Measurements from ENCODE around the gene MSI1.
"Not testable (repeated sequence)": the region's sequence is repeated elsewhere in the genome, so short reads cannot be mapped to it uniquely, and the experiment has no call there.

The MSI1 gene

DNA sequence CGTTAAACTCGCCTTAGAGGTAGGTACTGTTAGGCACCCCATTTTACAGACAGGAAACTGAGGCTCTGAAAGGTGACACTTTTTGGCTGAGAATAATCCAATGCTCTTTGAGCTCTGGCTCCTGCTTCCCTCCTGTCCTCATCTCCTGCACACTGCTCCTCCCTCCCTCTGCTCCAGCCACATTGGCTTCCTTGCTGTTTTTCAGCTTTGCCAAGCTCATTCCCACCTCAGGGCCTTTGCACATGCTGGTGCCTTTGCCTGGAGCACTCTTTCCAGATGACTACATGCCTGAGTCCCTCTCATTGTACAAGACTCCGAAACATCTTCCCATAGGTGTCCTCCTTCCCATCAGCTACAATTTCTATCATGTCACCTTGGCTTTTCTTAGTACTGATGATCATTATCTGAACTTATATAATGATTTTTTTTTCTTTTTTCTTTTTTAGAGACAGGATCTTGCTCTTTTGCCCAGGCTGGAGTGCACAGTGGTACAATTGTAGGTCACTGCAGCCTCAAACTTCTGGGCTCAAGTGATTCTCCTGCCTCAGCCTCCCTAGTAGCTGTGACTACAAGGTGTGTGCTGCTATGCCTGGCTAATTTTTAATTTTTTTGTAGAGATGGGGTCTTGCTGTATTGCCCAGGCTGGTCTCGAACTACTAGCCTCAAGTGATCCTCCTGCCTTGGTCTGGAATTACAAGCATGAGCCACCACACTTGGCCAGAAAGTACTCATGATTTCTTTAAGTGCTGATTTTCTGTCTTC is 15.2 kb downstream of the MSI1 start:
- DNase-seq: no peak

DNA sequence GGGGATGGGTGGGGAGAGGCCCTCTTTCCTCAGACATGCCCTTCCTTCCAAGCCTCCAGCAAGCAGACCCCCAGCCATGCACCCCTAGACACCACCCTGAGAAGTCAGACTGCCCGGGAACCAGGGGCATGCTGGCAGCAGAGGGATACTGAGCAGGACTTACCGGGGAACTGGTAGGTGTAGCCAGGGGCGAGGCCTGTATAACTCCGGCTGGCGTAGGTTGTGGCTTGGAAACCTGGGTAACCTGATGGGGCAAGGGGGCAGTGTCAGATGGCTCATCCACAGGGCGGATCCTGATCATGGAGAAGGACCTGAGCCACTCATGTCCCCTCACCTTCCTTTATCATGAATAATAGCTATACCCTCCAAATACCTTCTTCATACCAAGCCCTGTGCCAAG is 15.8 kb downstream of the MSI1 start:
- DNase-seq: no peak

DNA sequence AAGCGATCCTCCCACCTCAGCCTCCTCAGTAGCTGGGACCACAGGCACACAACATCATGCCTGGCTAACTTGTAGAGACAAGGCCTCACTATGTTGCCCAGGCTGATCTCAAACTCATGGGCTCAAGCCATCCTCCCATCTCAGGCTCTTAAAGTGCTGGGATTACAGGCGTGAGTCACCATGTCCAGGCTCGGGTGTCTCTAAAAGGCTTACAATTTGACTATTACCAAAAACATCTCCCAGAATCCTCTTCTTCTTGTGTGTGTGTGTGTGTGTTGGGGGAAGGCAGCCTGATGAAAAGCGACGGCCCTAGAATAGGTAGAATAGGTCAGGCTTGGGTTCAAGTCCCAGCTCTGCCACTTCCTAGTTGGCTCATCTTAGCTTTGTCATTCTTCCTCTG is 16.8 kb downstream of the MSI1 start:
- no peak for DNase-seq

DNA sequence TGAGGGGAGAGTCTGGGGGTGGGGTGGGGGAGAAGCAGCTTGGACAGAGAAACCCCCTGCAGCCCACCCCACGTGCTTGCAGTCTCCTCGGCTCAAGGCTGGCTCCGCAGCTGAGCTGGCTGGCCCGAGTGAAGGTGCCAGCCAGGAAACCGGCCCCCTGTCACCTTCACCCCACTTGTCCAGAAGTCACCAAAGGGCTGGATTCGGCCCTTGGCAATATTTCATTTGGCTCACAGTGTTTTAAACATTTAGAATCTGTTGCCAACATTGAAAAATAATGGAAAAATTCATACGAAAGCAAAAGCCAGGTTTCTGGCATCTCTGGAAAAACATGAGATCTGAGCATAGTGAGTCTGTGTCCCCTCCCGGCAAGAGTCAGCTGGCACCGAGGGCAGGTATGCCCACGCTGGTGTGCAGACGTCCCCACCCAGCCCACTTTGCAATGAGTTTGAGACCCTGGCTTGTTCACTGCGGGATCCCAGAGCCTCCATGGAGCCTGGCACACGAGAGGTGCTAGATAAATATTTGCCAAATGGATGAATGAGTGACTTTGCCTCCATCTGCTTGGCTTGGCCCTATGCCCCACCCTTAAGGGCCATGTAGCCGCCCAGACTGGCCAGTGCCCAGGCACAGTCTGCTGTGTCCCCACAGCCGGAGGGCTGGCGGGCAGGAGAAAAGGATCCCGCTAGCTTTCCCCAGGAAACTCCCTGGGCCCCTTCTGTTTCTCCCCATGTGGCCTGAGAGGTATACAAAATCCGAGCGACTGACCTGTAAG is 18.2 kb downstream of the MSI1 start:
- no peak for DNase-seq

DNA sequence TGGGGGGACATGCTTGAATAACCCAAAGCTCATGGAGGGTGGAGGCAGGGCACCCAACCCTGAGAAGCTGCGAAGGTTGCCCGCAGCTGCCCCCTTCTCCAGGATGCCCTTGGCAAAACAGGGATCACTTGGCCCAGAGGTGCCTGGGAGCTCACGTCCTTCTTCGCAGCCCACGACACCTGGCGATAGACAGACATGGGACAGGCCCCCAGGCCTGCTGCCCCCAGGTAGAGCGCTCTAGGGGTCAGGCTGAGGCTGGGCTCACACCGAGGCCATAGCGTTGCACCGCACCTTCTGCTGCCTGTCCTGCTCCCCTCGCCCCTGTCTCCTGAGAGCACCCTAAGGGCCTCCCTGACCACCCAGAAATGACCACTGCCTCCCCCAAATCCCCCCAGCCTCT is 21.2 kb downstream of the MSI1 start:
- DNase-seq: no peak

DNA sequence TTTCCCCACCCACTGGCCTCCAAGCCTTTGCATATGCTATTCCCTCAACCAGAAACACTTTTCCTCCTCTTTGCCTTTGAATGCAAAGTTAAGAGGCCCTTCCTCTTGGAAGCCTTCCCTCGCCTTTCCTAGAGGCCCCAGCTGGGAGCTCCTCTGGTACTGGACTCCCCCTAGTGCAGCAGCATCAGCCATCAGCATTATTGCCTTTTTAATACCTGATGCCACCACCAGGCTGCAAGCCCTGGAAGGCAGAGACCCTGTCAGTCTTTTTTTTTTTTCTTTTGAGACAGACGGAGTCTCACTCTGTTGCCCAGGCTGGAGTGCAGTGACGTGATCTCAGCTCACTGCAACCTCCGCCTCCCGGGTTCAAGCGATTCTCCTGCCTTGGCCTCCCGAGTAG is 22.3 kb downstream of the MSI1 start:
- DNase-seq: no peak

DNA sequence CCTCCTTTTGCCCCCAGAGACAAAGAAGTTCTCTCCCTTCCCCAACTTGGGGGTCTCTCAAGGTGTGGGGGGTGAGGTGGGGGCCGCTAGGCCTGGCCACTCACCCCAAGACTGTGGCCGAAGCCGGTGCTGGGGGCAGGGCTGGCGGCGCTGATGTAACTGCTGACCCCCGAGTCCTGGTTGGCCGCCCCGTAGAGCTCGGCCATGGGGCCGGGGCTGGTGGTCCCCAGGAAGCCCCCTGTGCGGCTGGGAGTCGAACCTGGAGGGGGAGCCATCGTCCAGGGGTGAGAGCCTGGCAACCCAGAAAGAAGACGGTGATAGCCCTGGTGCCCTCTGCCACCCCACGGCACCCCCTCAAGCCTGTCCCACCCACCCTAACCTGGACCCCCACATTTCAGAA is 22.9 kb downstream of the MSI1 start:
- DNase-seq: no peak

DNA sequence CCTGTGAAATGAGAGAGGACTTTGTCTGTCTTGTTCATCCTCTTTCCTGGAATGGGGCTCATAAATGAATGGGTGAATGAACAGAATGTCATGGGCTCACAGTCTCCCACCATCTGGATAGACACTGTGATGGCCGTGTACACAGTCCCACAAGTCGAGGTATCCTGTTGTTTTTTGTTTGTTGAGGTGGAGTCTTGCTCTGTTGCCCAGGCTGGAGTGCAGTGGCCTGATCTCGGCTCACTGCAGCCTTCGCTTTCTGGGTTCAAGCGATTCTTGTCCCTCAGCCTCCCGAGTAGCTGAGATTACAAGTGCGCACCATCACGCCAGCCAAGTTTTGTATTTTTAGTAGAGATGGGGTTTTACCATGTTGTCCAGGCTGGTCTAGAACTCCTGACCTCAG is 25.3 kb downstream of the MSI1 start:
- no peak for DNase-seq

DNA sequence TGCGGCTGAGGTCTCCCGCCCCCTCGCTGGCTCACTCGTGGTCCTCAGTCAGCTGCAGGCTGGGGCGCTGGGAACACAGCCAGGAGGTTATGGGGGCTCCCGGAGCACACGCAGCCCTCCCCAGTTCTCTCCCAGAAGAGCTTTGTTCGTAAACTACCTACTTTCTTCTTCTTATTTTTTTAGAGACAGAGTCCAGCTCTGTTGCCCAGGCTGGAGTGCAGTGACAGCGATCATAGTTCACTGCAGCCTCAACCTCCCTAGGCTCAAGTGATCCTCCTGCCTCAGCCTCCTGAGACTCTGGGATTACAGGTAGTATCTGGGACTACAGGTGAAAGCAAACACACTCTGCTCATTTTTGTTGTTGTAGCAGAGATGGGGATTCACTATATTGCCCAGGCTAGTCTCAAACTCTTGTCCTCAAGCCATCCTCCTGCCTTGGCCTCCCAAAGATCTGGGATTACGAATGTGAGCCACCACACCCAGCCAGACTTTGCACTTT is 25.9 kb downstream of the MSI1 start:
- no peak for DNase-seq

DNA sequence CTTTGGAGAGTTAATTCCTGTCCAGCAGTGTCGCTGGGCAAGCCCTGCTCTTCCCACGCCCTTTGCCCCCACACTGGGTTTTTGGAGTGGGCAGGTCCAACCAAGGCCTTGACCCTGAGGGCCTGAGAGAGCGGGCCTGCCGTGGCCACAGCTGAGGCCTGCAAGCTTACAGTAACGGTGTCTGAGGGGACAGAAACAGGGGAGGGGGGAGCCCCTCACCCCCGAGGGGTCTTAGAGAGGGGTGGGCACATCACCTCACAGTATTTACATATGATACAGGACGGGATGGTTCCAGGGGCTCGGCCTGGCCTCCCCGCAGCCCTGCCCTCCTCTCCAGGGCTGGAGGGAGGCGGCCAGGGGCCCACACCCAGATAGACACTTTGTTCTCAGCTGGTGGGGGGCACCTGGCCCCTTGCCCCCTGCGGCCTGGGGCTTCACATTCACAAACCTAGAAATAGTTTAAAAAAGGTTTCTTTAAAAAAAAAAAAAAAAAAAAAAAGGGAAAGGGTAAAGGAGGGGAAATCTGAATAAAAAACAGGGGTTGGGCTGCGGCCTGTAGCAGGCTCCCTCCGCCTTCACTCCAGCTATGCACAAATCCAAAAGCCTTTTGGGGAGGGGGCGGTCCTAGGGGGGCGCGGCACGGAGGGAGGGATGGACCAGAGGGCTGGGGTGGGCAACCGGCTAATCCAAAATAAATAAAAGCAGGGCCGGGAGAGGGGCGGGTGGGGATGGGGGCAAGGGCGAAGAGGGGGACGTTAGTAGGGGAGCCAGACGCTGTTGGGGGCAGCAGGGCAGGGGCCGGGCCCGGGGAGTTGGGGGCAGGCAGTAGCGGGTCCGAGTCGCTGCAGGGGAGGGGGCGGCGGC is 26.6 kb downstream of the MSI1 start:
- no peak for DNase-seq

DNA sequence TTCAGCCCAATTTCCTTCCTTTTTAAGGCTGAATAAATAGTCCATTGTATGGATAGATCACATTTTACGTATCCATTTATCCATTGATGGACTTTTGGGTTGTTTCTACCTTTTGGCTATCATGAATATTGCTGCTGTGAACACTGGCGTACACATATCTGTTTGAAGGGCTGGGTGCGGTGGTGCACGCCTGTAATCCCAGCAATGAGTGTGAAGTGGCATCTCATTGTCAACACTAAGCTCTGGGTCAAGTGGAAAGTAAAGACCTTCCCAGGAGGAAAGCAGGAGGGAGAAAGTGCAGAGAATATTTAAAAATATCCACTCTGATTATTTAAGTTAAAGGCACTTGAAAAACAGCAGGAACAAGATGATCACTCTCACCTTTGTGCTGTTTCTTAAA is 29.7 kb downstream of the MSI1 start:
- DNase-seq: no peak

DNA sequence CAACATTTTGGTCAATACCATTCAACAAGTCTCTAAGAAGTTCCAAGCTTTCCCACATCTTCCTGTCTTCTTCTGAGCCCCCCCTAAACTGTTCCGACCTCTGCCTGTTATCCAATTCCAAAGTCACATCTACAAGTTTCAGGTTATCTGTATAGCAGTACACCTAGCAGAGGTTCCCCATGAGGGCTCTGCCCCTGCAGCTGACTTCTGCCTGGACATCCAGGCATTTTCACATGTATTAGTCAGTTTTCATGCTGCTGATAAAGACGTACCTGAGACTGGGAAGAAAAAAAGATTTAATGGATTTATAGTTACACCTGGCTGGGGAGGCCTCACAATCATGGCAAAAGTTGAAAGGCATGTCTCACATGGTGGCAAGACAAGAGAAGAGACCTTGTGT is 31.2 kb downstream of the MSI1 start:
- DNase-seq: no peak

DNA sequence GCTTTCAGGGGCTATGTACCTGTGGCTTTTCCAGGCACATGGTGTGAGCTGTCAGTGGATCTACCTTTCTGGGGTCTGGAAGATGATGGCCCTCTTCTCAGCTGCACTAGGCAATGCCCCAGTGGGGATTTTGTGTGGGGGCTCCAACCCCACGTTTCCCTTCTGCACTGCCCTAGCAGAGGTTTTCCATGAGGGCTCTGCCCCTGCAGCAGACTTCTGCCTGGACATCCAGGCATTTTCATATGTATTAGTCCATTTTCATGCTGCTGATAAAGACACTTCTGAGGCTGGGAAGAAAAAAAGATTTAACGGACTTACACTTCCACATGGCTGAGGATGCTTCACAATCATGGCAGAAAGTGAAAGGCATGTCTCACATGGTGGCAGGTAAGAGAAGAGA is 32.6 kb downstream of the MSI1 start:
- not testable (repeated sequence) for DNase-seq

DNA sequence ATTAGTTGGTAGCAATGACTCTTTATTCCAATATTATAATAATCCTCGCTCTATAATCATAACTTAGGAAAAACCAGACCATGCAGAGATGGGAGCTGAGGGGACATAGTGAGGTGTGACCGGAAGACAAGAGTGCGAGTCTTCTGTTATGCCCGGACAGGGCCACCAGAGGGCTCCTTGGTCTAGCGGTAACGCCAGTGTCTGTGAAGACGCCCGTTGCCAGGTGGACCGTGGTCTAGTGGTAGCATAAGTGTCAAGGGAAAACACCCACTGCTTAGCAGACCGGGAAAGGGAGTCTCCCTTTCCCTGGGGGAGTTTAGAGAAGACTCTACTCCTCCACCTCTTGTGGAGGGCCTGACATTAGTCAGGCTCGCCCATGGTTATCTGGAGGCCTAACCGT is 33.5 kb downstream of the MSI1 start:
- DNase-seq: peak; percentile 35

DNA sequence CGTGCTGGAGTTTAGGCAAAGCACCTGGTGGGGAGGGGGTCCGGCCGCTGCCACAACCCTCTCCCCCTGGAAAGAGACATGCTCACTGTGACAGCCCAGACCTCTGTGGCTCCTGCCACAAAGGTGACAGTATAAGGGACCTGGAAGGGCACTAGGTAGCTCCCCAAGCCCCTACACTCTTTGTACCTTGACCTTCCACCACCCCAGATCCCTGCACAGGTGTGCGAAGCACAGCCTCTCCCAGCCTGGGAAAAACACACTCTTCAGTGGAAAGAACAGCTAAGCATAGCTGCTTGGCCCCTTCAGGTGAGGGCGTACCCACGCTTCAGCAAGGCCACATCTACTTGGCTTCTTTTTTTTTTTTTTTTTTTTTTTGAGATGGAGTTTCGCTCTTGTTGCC is 36.4 kb downstream of the MSI1 start:
- no peak for DNase-seq

DNA sequence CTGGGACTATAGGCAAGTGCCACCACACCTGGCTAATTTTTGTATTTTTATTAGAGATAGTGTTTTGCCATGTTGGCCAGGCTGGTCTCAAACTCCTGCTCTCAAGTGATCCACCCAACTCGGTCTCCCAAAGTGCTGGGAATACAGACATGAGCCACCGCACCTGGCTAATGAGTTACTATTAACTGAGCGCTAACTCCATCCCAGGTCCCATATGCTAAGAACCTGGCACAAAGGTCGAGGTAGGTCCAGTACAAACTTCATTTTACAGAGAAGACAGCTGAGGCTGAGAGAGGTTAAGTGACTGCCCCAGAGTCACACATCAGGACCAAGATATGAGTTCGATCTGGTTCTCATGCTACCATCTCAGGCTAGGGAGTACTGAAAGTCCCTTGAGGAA is 36.9 kb downstream of the MSI1 start:
- DNase-seq: no peak

DNA sequence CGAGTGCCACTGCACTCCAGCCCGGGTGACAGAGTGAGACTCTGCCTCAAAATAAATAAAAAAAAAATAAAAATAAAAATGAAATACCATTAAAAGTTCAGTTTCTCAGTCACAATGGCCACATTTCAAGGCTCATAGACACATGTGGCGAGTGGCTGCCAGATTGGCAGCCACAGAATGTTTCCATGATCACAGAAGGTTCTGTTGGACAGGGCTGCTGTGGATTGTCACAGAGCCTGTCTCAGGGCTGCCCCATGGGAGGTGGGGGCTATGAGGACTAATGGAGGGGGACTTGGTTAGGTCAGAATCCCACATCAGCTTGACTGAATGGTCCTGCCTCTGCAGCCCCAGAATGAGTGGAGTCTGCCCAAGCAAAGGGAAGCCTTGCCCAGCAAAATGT is 37.6 kb downstream of the MSI1 start:
- no peak for DNase-seq

DNA sequence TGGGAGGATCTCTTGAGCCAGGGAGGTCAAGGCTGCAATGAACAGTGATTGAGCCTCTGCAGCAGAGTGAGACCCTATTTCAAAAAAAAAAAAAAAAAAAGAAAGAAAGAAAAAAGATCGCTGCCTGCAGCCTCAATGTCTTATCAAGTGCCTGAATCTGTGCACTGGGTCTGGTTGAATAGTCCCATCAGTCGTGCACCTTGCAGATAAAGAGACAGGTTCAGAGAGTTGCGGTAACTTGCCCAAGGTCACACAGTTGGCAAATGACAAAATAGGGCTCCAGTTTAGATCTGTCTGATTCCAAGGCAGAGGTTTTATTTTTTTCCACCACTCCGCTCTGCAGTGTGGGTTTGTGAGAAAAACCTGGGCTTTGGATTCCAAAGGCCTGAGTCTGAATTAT is 40.7 kb downstream of the MSI1 start:
- no peak for DNase-seq

DNA sequence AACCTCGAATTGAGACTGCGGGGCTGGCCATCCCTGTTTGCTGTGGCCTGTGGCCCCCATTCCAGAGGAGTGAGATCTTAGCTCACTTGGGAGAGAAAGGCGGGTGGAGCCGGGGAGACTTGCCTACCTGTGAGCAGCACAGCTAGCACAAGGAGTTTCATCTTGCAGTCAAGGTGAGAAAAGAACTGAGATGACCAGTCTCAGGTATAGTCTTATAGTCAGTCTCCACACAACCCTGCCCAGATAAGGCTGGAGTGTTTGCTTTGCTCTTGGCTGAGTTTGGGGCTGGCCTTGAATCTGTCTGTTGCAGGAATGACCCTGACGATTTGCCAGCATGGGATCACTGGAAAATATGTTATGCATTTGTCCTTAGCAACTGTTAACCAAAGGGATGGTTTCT is 41.4 kb downstream of the MSI1 start, which contains the start of gene PLA2G1B:
Gene PLA2G1B (minus strand): TSS at position 187 of the 400 bp plus-strand sequence. CDS start 26 bp downstream, at position 161.
- no peak for DNase-seq

DNA sequence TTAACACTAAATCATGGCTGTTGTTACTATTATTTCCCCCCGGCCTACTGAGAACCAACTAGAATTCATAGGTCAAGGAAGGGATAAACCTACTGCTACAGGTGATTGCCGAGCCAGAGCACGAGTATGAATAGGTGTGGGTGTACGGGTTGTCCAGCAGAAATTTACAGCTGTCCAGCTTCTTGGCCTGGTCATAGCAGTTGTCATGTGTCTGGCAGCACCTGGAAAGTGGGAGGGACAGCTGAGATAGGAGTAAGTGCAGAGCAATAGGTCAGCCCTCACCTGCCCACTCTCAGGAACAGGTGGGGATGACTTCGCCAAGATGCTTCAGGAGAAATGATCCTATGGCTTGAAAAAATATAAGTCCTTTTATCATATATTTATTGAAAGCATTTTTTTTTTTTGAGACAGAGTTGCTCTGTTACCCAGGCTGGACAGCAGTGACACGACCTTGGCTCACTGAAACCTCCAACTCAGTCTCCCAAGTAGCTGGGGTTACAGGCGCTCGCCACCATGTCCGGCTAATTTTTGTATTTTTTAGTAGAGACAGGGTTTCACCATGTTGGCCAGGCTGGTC is 44.0 kb downstream of the MSI1 start:
- no peak for DNase-seq

DNA sequence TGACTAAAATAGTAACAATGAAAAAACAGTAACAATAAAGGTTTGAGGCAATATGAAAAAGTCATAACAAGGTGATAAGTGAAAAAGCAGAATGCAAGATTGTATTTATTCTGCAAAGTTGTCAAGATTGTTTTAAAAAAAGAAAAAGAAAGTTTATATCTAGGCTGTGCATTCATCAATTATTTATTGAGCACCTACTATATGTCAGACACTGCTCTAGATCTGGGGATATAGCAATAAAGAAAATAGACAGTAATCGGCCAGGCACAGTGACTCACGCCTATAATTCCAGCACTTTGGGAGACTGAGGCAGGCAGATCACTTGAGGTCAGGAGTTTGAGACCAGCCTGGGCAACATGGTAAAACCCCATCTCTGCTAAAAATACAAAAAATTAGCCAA is 45.2 kb downstream of the MSI1 start:
- no peak for DNase-seq

DNA sequence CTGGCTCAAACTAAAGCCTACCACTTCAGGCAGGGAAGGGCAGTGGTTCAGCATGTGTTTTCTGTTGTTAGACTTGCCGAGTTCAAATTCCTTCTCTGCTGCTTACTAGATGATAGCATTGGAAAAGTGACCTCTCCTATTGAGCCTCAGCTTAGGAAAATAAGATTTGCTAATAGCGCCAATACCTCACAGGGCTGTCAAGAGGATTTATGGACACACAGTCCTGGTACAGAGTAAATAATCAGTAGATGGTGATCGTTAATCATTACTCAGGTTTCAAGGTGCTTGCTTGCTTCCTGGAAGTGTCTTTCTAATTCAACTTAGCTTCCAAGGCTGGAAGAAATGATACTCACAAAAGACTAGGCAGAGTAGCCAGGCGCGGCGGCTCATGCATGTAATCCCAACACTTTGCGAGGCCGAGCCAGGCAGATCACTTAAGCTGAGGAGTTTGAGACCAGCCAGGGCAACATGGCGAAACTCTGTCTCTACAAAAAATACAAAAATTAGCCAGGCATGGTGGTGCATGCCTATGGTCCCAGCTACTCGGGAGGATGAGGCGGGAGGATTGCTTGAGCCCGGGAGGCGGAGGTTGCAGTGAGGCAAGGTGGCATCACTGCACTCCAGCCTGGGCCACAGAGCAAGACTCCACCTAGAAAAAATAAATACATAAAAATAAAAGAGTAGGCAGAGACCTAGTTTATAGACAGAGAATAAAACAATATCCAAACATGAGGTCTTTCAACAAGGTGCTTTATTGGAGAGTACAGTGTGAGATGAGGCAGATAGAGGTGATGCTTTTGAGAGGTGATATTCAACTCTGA is 47.4 kb downstream of the MSI1 start:
- DNase-seq: no peak
